Stimulated activated CD8-positive, alpha-beta memory T cell treated with anti-CD3 and anti-CD28 coated beads, Interleukin-7, amount 100 ng/mL, for 4 hours (primary cell): ENCODE measurements around the gene CREB5.
"Not testable (repeated sequence)": the region's sequence is repeated elsewhere in the genome, so short reads cannot be mapped to it uniquely, and the experiment has no call there.

ENCODE experiments used
- DNase-seq, 2 donors: peaks; one replicate each; pipeline ENCODE4 v3.0.0-alpha.2; 2020; ENCODE audit warnings: low read depth in 2 of 2

Gene CREB5

DNA sequence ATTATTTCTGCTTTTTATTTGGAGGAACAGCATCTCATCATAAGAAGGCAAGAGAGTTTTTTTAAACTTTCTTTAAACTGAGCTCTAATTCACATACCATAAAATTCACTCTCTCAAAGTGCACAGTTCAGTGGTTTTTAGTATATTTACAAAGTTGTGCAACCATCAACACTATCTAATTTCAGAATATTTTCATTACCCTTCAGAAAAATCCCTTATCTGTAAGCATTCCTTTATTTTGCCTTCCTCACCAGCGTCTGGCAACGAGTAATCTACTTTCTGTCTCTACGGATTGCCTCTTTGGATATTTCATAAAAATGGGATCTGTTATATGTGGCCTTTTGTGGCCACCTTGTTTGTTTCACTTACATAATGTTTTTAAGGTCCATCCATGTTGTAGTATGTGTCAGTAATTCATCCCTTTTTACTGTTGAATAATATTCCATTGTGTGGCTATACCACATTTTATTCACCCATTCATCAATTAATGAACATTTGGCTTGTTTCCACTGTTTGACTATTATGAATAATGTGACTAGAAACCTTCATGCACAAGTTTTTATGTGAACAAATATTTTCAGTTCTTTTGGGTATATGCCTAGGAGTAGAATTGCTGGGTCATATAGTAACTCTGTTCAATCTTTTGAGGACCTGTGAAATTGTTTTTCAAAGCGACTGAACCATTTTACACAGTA lies 364.3 kb downstream of the CREB5 start:
- DNase-seq: no peak

DNA sequence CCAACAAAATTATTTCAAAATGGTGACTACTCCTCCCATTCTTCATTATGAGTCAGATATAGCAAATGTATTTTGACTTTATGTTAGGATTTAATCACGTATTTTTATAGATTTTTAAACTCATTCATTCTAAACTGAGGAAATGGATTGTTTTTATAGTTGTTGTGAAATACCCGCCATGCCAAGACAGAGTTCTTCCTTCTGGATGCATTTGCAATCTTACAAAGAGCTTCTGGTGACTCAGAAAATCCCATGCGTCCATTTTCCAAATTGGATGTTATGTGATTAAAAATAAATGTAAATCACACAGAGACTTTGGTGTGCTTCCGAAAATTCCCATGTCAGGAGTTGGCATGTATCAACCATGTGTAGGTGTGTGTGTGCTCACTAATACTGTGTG lies 366.5 kb downstream of the CREB5 start:
- DNase-seq: no peak

DNA sequence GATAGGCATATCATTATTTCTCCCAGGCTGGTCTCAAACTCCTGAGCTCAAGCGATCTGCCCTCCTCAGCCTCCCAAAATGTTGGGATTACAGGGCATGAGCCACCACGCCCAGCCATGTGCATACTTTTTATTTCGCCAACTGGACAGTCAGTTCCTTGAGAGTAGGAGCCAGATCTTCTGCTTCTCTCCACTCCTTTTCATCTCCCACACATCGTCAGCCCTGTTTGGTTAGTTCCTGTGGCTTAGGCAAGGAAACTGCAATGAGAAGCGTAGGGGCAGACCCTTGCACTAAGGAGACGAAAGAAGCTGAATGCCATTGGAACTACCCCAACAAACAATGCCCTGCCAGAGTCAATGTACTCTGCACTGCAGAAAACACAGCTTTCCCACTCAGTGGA lies 367.6 kb downstream of the CREB5 start:
- DNase-seq: no peak

DNA sequence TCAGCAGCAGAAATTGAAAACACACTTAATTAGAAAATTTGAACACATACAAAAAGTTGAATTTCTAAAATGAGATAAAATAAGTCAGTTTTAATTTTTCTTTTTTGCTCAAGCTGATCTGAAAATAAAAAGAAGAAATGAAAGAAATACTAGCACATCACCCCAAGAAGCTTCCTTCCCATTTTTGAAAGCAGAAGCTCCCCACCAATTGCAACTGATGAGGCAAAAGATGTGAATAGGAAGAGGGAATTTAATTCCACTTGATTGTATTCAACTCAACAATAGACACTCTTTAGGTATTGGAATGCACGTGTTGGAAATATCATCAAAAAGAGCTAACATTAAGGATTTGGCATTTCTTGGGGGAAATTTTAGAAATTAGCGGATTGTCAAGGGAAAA lies 370.0 kb downstream of the CREB5 start:
- DNase-seq: no peak

DNA sequence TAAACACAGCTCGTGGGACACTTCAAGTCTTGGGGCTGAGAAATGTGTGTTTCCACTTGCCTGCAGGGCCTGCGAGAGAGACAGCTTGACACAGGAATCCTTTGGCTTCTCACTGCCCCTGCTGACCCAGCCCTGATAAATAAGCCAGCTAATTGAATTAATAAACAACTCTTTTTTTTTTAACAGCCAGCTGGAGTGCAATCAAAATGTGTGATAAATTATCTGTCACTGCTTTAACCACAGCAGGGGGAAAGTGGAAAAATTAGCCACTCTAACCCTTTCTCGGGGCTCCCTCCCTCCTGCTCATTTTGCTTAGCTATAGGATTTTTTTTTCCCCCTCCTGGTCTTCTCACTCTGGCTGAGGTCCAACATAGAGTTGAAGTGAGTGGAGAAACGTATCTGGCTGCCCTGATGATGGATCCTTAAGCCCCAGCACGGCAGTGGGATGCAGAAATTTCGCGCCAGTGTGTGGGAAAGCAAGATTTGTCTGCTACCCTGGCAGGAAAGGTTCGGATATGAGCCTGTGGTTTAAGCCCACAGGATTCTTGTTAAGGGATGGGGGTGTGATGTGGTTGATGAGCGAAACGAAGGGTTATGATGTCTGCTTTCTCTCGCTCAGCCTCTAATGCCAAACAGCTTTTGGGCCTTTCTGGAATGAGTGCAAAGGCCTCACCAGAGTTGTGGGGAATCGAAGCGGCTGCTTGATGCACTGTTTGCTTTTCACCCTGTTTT lies 372.0 kb downstream of the CREB5 start:
- no peak for DNase-seq

DNA sequence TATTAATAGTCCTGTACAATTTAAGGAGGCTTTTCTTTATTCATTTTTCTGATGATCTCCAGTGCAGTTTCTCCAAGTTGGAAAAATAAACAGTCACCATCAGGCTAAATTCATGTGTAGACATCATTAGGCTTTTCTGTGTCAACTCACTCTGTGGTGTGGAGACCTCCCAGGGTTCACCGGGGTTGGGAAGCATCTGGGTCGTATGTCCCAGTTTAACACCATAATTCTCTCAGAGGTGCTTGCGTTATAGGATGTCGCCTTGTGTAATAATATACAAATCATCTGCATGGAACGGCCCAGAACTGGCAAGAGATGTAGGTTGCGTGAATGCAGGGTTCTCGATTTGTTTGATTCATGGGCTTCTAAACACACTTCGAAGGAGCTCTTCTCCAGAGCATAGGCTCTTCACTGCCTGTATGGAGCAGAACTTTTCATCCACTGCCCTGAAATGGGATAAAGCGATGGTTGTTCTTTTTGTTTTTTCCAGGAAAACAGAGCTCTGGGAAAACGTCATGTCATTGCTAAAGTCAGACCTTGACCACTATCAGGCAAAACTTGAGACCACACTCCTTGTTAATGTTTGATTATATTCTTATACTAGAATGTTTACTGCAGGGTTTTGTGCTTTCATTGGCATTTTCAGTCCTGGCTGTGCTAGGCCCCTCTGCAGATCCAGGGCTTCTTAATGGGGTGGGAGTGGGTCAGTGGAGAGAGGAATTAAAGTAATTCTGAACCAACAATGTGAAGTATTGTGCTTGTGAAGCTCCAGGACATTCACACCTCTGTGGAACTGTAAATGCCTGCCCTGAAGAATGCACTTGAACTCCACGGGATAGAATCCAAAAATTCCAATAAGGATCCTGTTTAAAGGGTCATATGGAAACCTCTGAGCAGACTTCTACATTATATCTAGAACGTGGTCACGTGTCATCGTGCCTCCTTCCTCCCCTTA lies 373.0 kb downstream of the CREB5 start:
- no peak for DNase-seq

DNA sequence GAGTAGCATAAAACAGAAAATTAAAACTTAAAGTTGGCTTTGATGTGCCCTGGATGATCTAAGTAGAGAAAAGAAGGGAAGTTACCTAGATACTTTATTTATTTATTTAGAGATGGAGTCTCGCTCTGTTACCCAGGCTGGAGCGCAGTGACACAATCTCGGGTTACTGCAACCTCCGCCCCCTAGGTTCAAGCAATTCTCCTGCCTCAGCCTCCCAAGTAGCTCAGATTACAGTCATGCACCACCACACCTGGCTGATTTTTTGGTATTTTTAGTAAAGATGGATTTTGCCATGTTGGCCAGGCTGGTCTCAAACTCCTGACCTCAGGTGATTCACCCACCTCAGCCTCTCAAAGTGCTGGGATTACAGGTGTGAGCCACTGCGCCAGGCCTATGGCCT lies 373.8 kb downstream of the CREB5 start:
- DNase-seq: not testable (repeated sequence)

DNA sequence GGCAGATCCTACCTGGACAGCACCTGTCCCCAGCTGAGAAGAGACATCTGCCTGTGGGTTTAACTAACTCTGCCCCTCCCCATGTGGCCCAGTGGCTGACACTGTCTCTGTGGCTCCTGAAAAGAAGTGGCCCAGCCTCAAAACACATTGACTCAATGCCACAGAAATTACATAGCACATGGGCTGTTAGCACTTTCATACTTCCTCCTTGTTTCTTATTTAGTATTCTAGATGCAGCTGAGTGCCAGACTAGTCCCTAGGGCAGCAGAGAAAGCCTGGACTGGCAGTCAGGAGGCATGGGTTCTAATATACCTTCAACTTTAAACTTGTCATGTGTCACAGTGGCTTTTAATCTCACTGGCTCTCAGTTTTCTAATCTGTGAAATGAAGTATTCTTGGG lies 374.8 kb downstream of the CREB5 start:
- DNase-seq: no peak

DNA sequence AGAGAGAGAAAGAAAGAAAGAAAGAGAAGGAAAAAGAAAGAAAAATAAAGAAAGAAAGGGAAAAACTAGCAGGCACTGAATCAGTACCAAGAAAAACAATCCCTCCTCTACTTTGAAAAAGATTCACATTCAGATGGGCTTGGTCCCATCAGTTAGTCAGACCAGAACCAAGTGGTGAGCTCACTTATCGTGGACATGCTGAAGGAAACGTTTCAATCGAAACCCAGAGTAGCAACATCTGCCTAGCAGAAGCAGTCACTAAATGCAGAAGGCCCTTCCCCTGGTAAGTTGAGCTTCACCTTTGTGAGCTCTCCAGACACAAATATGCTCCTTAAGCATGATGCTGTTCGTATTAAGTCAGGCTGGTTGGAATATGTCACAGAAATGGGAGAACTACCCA lies 378.1 kb downstream of the CREB5 start:
- DNase-seq: no peak

DNA sequence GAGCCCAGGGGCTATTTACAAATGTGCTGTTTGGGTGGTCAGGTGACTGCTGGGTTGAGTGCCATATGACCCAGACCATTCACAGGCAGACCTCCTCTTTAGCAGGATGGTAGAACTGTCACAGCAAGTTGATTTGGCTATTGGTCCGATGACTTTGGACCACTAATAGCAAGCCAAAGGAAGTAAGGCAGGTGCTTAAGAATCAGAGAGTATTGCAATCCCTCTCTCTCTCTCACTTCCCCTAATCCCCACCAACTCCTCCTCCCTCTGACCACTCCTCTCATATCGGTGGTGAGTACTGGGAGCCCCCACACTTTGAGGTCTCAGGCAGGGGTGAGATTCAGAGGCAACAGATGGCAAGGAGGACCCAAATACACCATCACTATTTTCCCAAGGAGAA lies 380.5 kb downstream of the CREB5 start:
- DNase-seq: no peak

DNA sequence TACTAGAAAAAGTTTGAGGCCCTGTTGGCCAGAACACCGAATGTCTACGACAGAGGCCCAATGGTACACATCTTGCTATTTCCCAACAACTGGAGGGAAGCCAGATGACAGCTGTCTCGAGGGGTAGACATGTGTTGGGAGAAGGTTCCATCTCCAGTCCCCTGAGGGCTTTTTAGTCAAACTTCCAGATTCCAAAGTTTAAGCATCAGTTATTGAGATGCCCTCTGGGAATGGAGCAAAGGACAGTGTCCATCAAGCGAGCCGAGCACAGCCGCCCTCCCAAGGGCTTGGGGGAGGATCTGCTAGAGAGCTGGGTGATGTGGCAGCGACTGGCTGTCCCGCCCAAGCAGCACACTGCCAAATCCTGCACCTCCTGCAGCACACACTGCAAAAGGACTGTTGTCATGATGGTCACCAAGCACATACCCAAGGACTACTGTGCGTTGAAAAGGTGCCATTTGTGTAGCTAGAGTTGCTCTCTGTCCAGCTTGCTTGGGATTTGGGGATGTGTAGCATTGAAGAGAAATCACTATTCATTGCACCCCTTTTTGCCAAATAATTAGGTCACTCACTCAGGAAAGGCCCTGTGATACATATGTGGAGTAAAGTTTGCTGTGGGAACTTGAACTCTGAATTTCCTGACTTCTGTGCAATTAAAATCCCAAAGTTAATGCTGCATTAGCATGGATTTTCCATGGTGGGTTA lies 381.2 kb downstream of the CREB5 start:
- no peak for DNase-seq

DNA sequence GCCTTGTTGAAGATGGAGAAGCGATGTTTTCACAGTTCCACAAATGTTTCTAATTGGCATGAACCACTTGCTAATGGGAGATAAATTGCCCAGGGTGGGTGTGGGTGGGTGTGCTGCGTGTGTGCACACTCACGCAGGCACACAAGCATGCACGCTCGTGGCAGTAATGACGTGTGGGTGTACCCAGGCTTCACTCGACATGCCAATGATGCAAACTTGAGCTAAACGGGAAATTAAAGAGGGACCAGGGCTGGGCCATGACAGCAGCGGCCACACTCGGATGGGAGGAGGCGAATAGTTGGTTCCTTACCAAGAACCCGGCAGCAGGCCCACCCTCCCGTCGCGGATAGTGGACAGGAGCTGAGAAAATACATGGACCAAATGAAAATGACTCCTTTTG lies 386.0 kb downstream of the CREB5 start:
- DNase-seq: no peak

DNA sequence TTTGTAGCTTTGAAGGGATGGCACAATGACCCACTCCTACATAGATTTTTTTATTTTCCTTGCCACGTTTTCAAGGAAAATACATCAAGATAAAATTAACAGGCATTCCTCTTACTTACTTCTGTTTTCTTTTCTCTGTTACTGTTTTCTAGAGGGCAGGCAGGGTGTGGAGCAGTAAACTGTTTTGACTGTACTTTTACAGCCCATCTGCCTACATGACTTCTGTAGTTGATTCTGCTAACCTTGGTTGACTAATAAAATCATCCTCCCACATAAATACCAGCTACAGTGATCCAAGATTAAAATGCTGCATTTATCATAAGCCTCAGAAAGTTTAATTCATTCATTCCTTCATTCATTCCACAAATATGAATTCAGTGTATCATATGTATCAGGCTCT lies 387.3 kb downstream of the CREB5 start:
- DNase-seq: no peak

DNA sequence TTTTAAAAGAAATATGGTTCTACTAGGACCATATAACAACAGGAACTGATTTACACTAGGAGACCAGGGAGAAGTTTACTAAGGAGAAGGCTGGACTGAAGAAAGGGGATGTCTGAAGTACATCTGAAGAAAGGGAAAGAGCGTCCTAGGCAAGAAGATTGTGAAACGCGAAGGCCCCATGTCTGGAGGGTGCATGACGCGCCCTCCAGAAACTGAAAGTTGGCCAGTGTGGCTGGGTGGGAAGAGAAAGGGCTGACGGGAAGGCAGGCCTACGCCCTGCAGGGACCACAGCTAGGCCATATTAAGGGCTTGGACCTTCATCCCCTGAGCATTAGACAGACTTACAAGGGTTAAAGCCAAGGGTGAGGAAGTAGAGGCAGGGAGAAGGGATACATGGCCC lies 387.8 kb downstream of the CREB5 start:
- no peak for DNase-seq

DNA sequence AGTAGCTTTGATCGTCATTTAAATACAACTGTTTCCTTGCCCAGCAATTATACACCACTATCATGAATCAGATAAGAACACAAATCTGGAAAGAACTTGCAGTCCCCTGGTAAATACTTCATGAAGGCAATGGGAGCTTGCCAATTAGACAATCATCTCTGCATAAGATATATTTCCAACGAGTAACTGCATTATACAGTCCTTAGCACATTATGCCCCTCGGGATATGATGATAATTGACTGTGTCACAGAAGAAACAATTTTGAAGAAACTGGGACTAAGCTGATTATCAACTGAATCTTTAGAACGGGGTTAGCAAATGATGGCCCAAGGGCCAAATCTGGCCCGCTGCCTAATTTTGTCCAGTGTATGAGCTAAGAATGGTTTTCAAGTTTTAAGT lies 390.1 kb downstream of the CREB5 start:
- no peak for DNase-seq

DNA sequence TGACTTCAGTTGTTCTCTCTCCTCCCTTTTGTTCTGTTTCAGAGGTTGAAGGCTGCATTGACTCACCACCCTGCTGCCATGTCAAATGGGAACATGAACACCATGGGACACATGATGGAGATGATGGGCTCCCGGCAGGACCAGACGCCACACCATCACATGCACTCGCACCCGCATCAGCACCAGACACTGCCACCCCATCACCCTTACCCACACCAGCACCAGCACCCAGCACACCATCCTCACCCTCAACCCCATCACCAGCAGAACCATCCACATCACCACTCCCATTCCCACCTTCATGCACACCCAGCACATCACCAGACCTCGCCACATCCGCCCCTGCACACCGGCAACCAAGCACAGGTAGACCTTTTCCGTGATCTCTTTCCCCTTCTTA lies 391.8 kb downstream of the CREB5 start:
- no peak for DNase-seq

DNA sequence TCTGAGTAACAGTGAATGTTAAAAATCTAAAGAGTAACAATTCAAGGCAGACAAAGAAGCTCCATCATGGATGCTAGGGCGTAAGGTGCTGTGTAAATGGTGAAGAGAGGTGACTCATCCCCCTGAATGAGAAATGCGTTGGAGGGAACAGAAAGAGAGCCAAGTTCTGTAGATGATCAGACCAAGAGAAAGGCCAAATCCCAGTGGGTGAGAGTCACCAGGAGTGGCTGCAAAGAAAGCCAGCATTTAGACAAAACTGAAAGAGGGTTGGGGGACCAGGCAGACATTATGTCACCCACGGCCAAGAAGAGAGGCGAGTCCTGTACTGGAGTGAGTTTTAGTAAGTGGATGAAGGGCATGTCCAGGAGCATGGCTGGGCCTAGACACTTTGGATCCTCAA lies 392.7 kb downstream of the CREB5 start:
- DNase-seq: no peak

DNA sequence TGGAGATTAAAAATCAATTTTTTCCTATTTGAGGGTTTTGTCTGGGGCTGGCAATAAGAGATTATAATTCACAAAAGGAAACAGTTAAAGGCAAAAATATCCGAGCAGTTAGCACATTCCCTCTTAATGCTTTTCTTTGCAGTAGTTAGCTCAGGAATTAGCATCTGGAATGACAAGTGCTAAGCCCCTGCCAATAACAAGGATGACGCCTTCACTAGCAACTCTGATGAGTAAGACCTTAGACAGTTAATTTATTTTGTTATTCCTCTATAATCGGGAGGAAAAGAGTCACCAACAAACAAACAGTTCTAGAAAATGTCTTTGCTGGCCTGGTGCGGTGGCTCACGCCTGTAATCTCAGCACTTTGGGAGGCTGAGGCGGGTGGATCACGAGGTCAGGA lies 394.5 kb downstream of the CREB5 start:
- DNase-seq: no peak

DNA sequence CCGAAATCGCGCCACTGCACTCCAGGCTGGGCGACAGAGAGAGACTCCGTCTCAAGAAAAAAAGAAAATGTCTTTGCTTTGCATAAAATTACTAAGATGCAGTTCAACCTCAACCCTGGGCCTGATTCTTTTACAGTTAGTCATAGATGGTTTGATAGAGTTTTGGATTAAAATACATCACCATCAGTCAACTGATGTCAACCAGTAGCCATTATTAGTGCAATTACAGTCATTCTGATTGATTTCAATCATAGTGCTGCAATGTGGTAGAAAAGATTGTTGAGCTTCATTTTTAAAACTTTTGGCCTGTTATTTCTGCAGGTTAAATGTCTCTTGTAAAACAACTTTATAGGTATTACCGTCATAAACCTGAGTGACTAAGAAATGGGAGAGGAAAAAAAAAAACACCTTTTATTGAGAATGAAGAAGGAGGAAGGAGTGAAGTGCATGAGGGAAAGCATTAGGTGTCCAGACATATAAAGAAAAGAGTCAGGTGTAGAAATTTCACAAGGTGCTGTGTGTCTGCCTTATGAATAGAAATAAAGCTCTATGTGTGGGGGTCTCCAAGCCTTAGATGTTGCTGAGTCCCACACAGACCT lies 395.2 kb downstream of the CREB5 start:
- DNase-seq: no peak

DNA sequence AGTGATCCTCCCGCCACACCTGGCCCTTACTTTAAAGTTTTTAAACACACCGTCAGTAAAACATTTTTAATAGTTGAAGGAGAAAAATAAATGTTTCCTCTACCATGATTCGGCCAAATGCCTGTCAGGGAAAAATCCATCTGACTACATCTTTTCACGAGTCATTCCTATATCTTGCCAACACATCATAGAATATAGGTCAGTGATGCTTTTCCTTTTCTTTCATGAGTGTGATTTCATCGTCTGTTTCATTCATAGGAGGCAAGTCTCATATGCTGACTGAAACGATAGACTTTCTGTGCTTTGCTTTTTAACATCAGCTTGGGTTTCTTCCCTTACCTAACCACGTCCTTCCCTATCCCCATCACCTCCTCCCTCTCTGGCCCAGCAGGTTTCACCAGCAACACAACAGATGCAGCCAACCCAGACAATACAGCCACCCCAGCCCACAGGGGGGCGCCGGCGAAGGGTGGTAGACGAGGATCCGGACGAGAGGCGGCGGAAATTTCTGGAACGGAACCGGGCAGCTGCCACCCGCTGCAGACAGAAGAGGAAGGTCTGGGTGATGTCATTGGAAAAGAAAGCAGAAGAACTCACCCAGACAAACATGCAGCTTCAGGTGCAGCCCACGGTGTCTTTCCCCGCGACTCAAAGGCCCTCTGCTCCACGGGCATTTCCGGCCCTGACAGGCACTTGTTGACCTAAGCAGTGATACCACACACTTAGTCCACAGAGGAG lies 396.6 kb downstream of the CREB5 start:
- no peak for DNase-seq

DNA sequence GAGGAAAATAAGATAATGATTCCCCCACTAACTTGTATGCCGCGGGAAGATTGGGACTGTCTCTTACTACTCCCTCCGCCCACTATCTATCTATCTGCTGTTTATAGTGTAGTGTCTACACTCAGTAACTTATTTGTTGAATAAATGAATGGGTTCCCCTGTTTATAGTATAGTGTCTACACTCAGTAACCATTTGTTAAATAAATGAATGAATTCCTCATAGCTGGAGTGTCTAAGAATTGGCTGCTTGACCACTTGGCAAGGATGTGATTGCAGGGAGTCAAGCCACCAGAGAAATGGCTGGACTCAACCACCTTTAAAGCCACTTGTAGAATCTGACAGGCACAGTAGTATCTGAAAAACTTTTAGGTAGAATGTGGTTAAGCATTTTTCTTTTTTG lies 398.7 kb downstream of the CREB5 start:
- no peak for DNase-seq
